HCEC 1CT (cell line): ENCODE results near the gene KIAA1755.

Experiments used
- DNase-seq: peaks from one replicate; pipeline ENCODE4 v3.0.0-alpha.2; 2017

Gene KIAA1755

DNA sequence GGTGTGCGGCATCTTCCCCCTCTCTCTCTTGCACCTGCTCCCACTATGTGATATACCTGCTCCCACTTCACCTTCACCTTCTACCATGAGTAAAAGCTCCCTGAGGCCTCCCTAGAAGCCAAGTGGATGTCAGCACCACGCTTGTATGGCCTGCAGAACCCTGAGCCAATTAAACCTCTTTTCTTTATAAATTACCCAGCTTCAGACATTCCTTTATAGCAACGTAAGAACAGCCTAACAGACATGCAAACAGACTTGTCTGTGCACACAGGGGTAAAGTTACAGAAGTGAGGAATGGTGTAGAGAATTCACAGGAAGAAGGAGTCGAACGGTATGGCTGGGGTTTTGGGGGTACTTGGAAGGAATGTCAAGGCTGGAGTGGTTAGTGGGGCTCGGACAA, 80.7 kb downstream of the KIAA1755 start:
- no peak for DNase-seq

DNA sequence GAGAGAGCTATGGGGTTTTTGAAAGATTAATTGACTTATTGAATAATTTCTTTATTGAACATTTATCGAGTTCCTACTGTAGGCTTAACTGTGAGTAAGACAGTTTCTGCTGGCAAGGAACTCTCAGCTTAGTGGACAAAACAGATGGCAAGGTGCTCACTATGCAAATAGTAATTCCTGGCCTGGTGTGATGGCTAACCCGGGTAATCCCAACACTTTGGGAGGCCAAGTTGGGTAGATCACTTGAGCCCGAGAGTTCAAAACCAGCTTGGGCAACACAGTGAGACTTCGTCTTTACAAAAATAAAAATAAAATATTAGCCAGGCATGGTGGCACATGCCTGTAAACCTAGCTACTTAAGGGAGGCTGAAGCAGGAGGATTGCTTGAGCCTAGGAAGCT, 82.0 kb downstream of the KIAA1755 start:
- no peak for DNase-seq

DNA sequence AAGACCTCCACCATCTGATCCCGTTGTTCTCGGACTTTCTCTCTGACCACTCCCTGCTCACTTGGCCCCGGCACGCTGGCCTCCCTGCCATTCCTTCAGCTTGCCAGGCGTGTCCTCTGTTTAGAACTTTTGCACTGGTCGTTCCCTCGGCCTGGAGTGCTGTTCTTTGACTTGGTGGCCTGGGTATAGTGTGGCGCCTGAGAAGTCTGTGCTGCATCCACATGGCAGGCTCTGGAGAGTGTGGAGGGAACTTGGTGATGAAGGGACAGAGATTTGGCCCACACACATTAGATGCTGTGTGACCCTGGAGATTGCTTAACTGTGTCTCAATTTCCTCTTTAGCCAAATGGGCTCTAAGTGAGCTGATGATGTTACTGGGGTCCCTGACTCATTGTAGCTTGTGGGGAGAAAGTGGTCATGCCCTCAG, 82.5 kb downstream of the KIAA1755 start:
- no peak for DNase-seq

DNA sequence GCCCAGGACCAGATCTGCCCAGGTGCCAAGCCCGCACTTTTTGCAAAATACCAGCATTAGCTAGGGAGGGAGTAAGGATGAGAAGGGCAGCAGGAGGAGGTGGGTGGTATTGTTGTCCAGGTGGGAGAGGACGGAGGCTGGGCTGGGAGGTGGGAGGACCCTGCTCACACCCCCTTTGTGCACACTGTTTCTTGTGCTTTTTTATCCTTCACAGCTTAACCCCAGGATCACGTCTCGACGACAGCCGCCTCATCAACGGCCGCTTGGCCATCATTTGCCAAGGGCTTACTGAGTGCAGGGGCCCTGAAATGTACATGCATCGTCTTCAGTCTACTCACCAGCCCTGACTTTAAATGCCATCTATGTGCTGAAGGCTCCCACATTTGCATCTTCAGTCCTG, 83.3 kb downstream of the KIAA1755 start:
- DNase-seq: no peak

DNA sequence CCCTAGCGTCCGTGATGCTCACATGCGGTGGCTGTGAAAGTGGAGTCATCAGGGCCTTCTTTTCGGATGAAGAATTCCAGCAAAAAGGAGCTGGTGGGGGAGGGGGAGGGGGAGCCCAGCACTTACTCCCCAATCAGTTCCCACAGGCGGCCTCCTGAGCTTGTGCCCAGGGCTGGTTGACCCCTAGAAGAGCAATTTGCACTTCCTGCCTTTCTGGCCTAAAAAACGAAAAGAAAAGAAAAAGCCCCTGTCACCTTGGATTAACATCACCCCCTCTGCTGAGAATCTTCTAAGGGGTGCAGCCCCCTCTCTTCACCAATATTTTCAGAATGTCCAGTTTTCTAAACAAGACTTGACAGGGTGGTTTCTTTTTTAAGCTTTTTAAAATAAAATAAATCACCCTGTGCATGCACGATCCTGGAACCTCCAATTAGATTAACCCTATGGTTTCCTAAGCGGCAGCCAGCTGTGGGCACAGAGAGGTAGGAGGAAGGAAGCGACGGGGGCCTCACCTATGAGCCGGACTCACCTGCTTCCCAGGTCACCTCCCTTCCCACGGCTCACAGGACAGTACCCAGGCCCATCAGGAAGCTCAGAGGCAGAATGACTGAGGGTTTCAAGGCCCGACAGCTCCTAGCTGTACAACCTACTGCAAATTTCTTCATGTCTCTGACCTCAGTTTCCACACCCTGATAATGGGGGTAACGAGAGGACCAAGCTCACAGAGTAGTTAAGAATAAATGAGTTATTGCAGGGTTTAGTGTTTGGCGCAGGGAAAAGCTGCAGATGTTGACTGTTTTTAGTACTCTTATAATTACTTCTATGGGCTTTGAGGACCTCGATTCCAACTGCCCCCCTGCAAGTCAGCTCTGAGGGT, 85.0 kb downstream of the KIAA1755 start:
- DNase-seq: no peak

DNA sequence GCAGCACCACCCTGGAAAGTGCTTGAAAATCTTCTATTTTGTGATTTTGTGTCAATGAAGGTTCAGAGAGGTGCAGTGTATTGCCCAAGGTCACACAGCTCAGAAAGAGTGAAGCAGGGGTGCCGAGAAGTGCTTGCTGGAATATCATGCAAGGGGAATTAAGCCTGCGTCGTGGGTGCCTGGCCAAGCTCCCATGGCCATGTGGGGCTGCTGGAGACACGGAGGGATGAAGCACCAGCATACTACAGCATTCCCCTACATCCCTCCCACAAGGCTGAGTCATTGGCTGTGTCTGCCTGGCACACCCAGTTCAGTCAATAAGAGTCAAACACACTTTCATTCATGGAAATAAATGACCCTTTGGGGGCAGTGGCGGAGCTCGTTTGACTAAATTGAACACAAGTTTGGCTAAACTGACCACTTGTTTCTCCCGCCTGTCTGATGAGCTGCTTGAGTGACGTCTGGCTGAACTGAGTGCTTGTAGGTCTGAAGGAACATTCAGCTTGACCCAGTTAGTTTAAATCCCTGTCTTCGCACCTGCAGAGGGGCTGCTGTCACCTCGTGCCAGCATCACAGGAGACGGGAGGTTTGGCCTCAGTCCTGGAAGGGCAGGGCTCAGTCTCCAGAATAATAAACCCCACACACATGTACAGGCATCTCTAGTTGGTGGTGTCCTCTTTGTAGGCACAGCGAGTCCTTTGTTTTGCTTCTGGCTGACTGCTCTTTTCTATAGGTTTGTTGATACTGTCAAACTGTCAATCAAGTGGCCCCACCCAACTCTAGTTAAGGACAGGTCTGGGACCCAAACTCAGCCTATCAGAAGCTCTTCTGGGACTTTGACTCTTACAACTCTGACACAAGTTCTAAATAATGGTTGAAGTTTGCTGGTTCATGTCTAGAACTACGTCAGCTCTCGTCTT, 87.0 kb downstream of the KIAA1755 start:
- peak; percentile 92 for DNase-seq

DNA sequence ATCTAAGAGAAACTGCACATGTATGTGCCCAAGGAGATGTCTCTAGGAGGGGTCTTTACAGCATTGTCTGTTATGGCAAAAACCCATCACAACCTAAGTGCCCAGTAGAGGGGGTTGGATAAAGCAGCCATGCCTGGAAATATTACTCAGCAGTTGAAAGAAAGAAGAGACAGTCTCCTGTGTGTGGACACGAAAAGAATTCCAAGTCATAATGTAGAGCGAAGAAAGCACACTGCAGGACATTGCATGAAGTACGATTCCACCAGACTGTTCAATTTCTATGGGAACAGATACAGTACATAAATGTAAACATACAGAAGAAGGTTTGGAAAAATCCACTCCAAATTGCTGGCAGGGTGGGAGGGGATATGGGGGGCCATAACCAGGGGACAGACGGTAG, 88.1 kb downstream of the KIAA1755 start:
- peak; percentile 42 for DNase-seq

DNA sequence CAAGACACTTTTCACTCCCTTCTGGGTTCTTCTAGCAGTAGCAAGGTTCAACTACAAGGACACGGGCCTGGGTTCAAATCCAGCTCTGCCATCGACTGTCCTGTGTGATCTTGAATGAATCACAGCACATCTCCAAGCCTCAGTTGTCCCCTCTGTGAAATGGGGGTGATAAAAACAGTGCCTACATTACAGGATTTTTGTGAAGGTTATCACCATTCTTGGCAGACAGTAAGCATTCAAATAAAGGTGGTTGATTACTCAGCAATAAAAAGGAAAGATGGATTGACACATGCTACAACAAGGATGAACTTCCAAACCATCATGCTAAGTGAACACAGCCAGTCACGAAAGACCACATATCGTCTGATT, 88.9 kb downstream of the KIAA1755 start:
- DNase-seq: no peak

DNA sequence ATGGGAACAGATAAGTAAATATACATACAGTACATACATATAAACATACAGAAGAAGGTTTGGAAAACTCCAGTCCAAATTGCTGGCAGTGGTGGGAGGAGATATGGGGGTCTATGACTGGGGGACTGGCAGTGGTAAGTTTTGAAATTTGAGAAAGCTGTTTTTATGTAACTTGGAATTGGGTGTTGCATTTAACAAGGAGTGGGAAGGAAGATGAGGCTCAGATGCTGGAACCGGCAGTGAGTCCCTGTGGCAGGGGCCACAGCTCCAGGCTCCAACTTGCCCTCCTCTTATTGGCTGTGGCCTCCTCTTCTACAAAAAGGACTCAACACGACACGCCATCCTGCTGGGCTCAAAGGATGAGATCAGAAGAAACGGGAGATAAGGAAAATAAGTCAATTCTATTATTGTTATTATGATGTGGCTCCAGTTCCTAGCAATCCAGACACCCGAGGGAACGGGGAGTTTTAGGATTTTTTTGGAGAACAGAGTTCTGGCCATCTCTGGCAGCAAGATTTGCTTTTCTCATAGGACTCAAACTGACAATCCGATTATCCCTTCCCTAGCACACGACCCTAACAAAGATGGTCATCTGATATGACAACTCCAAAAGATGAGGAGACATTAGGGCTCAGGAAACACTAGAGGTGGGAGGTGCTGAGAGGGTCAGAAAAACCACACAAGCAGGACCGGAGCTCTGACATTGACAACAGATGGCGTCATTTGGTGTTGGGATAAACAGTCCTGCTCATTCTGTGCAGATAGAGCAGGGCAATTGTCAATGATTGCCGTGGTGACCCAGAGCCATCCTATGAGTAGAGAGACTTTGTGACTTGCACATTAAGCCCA, 89.5 kb downstream of the KIAA1755 start:
- no peak for DNase-seq

DNA sequence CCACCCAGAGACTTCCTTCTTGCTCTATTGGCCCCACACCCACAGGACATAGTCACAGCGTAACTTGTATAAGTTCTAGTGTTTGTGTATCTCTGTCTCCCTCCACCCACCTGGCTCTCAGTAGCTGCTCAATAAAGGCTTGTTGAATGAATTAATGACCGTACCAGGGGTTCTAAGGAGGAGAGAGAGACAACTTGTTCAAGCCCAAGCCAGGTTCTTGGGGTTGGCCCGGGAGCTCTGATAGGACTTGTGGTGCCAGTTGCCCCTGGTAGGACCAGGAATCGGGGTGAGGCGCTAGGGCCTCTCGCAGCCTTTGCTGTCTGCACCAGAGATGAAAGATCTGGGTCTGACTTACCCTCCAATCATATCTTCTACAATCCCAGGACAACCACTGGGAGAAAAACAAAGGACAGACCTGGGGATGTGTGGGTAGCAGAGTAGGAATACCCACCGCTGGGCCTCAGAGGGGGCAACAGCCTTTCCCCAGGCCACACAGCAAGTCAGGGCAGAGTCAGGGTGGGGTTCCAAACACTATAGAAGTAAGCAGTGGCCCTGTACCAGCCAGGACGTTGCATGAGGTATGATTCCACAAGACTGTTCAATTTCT, 90.2 kb downstream of the KIAA1755 start:
- no peak for DNase-seq

DNA sequence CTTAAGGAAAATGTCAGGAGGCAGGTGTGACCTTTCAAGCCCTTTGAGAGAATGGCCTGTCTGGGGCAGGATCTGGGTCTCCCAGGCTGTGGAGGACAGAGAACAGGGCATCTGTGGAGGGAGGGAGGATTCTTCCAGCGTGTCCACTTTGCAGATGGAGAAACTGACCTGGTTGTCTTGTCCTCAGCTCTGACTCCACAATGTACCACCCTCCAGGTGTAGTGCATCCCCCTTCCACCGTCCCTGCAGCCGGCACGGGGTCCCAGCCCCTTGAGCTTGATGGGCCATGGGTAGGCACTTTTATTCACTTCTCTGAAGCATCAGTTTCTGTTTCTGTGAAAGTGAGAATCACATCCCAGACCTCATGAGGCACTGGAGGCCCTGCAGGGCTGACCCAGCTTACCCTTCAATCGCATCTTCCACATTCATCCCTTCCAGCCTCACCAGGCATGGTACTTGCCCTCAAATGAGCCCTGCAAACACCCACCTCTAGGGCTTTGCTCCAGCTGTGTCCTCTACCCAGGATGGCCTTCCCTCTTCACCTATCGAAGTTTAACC, 90.8 kb downstream of the KIAA1755 start:
- no peak for DNase-seq

DNA sequence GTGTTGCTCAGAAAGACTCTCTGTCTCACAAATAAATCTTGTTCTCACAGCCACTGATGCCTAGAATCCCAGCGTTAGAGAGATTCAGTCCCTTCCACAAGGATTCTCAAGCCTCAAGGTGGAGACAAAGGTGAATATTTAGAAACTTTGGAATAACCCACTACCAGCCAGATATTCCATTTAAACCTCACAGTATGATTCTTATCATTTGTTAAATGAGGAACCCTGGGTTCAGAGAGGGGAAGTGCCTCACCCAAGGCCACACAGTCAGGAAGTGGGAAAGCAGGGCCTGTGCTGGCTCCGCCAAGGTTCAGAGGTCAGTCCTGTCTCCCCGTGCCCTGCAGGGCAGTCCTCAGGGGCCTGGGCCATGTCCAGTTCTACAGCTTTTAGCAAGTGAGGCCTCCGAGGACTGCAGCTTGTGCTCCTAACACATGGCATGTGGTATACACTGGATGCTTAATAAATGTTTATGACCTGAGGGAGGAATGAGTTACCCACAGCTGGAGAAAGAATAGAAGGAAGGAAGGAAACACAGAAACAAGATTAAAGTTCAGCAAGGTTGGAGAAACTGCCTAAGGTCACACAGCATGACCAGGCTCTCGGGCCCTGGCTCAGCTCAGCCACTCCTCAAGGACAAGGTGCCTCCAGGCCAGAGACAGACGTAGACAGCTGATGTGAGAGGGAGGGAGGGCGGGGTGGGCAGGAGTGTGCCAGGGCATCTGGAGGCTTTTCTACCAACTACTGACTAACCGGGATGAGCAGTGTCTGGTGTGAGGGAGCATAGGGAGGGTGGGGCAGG, 91.5 kb downstream of the KIAA1755 start:
- no peak for DNase-seq

DNA sequence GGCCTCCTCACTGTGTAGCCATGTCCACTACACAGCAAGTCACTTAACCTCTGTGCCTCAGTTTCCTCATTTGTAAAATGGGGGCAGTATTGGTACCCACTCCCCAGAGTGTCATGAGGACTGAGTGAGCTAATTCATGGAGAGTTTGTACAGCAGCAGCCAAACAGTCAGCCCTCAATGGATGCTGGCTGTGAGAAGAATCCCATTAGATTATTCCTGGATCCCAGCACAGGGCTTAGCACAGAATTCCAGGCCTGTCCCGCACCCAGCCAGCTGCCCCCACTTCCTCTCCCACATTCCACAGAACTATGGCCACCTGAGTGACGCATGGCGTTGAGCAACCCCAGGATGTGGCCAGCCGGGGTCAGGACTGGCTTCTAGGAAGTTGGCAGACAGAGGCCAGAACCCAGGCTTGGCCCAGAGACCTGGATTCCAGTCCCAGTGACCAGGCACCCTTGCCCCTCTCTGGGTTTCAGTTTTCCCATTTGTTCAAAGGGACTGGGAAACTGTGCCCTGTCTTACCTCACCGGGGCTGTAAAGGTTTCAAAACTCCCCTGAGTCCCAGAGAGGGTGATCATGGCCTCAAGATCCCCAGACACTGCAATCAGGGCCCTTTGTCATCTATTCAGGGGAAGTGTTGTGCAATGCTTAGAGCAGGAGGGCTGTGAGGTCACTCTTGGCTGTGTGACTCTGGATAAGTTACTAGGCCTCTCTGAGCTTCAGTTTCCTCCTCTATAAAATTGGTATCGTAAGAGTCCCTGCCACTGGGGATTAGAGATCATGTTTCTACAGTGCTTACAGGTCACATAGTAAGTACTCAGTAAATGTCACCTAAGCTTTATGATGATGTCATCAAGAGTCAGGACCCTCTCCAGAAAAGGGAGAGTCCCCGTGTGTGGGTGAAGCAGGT, 92.4 kb downstream of the KIAA1755 start:
- DNase-seq: peak; percentile 96

DNA sequence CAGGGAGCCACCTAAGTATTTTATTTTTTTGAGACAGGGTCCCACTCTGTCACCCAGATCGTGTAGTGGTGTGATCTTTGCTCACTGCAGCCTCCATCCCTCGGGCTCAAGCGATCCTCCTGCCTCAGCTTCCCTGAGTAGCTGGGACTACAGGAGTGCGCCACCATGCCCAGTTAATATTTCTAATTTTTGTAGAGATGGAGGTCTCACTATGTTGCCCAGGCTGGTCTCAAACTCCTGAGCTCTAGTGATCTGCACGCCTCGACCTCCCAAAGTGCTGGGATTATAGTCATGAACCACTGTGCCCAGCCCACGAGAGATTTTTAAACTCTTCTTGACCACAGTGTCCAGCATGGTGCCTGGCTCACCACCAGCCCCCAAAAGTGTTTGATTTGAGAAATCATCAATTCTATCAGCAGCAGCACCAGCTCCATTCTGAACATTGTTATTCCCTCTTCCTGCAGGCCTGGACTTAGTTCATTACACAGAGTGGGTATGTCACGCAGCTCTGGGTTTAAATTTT, 93.1 kb downstream of the KIAA1755 start:
- no peak for DNase-seq

DNA sequence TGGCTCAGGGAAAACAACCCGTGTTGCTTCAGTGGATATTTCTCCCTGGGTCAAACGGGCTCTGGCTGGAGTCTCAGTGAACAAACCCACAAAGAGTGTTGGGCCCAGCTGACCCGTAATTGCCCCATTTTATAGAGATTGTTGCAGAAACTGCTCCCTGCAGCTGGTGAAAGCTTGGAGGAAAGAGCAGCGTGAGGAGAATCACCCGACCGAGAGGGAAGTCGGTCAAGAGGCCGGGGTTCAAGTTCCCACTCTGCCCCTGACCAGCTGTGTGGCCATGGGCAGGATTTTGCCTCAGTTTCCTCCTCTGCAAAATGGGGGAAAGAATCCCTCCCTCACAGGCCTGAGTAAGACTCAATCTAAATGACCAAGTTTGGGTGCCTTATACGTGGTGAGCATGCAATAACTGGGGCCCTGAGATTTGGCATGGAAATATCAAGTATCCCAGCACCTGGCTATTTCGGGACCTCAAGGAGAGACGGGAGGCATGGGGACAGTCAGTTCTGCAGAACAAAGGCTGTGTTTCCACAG, 93.8 kb downstream of the KIAA1755 start:
- DNase-seq: no peak

DNA sequence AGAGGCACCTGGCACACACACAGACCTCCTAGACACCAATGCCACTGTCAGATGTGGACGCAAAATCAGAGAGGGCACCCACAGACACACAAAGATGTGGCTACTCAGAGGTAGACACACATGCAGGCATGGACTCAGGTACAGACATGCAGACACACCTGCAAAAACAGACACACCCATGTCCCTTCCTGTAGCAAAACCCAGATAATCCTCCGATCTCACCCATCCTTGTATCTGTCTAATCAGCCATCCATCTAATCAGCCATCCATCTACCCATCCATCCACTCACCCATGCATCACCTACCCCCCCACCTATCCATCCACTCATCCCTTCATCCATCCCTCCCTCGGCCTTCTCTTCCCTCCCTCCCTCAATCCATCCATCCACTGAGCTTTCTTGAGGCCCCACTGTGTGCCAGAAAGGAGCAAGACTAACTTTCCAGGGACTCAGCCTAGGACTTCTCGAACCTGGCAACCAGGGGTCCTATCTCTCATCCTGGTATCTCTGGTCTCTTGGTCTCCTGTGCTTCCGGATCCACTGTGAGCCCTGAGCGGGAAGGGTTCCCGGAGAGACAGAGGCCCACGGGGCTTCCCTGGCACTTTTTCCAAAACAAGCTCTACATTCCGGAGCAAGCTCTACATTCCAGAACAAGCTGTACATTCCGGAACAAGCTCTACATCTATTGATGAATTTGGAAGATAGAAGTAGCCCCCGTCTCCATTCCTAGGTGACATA, 94.4 kb downstream of the KIAA1755 start:
- no peak for DNase-seq

DNA sequence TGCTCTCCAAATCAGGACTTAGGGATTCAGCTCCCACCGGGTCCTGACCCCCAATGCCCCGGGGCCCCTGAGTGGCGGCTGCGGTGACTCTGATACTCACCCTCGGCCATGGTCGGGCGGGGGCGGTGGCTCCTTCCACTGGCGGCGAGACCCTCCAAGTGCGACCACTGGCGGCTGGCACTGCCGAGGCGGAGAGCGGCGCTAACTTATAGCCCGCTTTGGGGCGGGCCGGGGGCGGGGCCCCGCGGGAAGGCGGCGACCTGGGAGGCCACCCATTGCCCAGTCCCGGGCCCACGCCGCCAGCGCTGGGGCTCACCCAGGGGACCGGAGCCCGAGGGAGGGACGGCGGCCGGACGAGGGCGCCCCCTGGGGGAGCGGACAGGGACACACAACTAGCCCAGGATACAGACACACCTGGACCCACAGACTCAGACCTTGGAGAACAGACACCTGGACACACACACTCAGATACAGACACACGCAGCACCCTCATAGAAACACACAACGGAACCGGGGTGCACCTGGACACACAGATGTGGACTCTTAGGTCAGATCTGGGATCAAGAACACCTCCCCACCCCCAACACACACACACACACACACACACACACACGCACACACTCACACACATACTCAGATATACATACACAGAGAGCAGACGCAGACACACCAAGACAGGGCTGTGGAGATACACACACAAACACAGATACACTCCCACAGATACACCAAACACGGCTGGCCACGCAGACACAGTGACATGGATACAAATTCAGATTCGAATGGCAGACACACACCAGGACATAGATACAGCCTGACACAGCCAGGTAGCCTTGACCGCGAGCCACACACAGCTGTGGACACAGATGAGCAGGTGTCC, 95.2 kb downstream of the KIAA1755 start, which contains the start of gene TGM2:
TGM2 (minus strand) TSS at position 182 of the 877 bp plus-strand sequence; CDS start at position 110, 72 bp downstream.
- peak; percentile 78 for DNase-seq

DNA sequence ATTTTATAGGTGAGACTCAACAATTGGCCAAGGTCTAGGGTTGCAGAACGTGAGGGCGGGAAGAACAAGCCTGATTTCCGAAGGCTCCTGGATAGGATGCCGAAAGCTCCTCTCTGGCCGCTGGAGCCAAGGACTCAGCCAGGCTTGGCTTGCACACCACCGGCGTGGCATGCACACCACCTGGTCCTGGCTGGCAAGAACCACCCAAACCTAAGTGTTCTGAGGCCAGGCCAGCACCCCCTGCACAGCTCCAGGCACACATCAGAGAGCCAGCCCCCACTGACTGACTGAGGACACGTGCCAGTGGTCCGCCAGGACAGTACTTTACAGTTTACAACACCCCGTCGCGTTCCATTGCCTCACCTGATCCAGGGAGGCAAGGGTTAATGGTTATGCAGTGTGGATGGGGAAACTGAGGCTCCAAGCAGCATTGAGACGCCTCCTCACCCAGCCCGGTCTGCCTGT, 95.9 kb downstream of the KIAA1755 start:
- no peak for DNase-seq
